ENCODE data around the gene PRMT5.
A peak's percentile ranks its signal among the peaks of the same experiment; 100 is the strongest.
"Not testable (repeated sequence)": the region's sequence is repeated elsewhere in the genome, so short reads cannot be mapped to it uniquely, and the experiment has no call there.

PRMT5 gene

DNA sequence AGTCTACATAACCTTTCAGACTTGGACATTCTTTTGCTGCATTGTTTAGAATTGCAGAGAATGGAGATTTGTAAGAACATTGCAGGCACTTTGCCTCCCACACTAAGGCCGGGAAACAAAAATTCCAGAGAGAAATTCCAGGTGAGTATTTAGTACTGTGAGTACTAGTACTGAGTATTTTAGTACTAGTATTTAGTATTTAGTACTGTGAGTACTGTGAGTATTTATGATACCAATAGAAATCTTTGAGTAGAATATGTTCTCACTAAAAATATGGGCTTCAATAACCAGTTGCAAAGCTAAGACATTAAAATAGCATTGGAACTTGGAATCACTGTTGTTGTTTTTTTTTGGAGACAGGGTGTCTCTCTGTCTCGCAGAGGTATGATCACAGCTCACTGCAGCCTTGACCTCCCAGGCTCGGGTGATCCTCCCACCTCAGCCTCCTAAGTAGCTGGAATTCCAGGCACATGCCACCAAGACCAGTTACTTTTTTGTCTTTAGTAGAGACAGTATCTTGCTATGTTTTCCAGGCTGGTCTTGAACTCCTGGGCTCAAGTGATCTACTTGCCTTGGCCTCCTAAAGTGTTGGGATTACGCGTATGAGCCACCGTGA is 33.0 kb upstream of the PRMT5 start:
- TF ChIP-seq POLR2A (IDR thresholded peaks at IDR 0.05; ENCODE audit: low read length) (no peak), GATA1 (IDR thresholded peaks at IDR 0.05; ENCODE audit: low read depth, low read length) (no peak)
- no peak for DNase-seq

DNA sequence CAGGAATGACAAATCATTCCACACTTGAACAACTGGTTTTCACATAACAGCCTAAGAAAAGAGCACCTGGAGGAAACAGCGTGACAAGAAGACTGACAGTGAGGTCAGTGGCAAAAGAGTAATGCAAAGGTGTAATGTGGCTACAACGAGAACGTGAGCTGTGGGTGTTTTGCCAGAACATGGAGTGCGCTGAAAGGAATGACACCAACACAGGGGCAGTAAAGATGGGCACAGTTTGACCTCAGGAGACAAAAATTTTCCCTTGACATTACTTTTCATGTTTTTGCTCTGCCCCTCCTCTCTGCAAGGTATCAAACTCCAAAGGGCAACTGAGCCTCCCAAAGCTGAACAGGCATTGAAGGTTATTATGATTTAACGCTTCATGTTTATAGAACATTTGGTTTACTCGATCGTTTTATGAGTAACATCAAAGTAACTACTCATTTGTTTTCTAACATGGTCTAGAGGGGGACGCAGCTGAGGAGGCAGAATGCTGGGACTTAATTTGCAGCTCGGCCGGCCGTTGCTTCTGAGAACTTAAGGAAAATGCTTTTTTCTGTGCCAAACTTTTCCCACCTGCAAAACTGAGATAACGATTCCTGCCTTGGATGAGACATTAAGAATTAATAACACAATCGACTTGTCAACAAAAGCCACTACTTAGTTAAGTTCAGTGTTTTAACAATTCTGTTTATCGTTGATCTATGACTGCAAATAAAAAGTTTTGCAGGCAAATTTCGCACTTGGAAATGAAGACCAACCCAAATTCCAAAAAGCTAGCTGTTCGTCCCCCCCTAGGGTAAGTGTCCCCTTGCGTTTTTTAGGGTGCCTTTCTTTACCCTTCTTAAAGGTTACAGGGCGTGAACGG is 26.8 kb upstream of the PRMT5 start:
- TF ChIP-seq POLR2A (IDR thresholded peaks at IDR 0.05; ENCODE audit: low read length) (no peak), GATA1 (IDR thresholded peaks at IDR 0.05; ENCODE audit: low read depth, low read length) (no peak)
- peak; percentile 66 to 67 for DNase-seq

DNA sequence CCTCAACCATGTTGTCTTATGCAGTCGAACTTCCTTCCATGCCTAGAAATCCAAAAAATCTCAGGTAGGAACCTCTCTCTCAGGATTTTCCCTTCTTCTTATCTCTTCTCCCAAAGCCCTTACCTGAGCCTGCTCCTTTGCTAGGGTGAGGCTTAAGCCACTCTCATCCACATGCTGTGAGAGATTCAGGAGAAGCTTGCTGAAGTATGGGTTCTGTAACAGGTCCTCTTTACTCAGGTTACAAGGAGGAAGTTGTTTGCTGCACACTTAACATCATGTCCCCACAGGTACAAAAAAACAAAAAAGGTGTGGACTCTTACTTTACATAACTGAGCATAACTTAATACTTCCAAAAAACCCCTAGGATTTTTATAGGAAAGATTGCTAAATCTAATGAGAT is 23.2 kb upstream of the PRMT5 start:
- TF ChIP-seq GATA1 (IDR thresholded peaks at IDR 0.05; ENCODE audit: low read depth, low read length), result no peak
- no peak for TF ChIP-seq POLR2A (IDR thresholded peaks at IDR 0.05; ENCODE audit: low read length)
- no peak for DNase-seq

DNA sequence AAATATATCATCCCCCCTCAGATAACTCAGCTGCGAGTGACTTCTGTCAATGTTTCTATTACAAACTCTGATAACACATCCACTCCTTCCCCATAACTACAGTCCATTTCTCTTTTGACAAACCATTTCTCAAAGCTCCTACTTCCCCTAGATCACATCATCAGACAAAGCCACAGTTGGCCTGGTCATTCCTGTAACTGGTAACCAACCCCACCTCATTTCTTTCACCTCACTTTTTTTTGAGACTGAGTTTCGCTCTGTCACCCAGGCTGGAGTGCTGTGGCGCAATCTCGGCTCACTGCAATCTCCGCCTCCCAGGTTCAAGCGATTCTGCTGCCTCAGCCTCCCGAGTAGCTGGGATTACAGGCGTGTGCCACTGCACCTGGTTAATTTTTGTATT is 22.6 kb upstream of the PRMT5 start:
- not testable (repeated sequence) for DNase-seq

DNA sequence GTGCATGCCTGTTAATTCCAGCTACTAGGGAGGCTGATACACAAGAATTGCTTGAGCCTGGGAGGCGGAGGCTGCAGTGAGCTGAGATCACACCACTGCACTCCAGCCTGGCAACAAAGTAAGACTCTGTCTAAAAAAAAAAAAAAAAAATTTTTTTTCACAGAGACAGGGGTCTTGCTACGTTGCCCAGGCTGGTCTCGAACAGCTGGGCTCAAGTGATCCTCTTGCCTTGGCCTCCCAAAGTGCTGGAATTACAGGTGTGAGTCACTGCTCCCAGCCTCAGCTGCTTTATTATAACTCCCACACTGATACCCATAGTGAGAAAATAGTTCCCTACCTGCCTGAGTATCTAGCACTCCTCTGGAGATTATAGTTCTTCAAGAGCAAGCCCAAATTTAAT is 16.5 kb upstream of the PRMT5 start:
- no peak for DNase-seq
- TF ChIP-seq POLR2A (IDR thresholded peaks at IDR 0.05; ENCODE audit: low read length), result no peak
- TF ChIP-seq GATA1 (IDR thresholded peaks at IDR 0.05; ENCODE audit: low read depth, low read length), result no peak

- TF ChIP-seq POLR2A (IDR thresholded peaks at IDR 0.05; ENCODE audit: low read length) (no peak), GATA1 (IDR thresholded peaks at IDR 0.05; ENCODE audit: low read depth, low read length) (no peak)
- DNase-seq, result no peak
Observed at GRCh38 chr14:22939684-22940083, 10.5 kb upstream of the PRMT5 start.

DNA sequence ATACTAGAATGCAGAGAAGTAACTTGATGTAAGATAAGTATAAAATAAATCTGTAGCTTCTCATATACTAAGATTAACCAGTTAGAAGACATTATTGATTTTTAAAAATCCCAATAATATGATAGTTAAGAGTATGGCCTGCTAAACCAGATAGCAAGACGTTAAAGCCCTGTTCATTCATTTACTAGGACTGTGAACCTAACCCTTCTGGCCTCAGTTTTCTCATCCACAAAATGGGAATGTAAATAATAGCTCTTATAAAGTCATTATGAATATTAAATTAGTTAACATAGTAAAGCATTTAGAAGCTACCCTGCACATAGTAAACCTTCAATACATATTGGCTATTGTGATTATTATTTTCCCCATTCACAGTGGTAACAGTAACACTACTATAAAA is 6.0 kb upstream of the PRMT5 start:
- DNase-seq, result no peak
- TF ChIP-seq GATA1 (IDR thresholded peaks at IDR 0.05; ENCODE audit: low read depth, low read length) (no peak), POLR2A (IDR thresholded peaks at IDR 0.05; ENCODE audit: low read length) (no peak)

DNA sequence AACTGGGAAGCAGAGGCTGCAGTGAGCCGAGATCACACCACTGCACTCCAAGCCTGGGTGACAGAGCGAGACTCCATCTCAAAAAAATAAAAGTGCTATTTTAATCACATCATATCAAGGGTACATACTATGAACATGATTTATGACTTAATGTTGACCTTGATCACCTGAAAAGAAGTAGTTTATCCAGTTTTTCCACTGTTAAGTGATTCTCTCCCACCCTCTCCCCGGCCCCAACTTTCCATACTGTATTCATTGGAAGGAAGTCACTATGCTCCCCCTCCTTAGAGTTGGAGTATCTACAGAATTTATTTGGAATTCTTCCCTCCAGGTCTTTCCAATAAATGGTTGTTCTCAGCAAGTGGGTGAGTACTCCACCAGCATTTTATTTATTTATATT is 3.0 kb upstream of the PRMT5 start:
- TF ChIP-seq POLR2A (IDR thresholded peaks at IDR 0.05; ENCODE audit: low read length) (no peak), GATA1 (IDR thresholded peaks at IDR 0.05; ENCODE audit: low read depth, low read length) (no peak)
- DNase-seq, result no peak

GRCh38 chr14:22929961-22930364 is 787 bp upstream of the PRMT5 start:
- no peak for DNase-seq
- no peak for TF ChIP-seq POLR2A (IDR thresholded peaks at IDR 0.05; ENCODE audit: low read length)

- TF ChIP-seq GATA1 (IDR thresholded peaks at IDR 0.05; ENCODE audit: low read depth, low read length), result no peak
- TF ChIP-seq POLR2A (IDR thresholded peaks at IDR 0.05; ENCODE audit: low read length), result no peak
- DNase-seq, result peak; percentile 50 to 58
Observed at GRCh38 chr14:22928237-22929103, 706 bp downstream of the PRMT5 start.

GRCh38 chr14:22926316-22926715 is 2.9 kb downstream of the PRMT5 start:
- DNase-seq, result no peak
- TF ChIP-seq POLR2A (IDR thresholded peaks at IDR 0.05; ENCODE audit: low read length), result no peak
- TF ChIP-seq GATA1 (IDR thresholded peaks at IDR 0.05; ENCODE audit: low read depth, low read length), result no peak

DNA sequence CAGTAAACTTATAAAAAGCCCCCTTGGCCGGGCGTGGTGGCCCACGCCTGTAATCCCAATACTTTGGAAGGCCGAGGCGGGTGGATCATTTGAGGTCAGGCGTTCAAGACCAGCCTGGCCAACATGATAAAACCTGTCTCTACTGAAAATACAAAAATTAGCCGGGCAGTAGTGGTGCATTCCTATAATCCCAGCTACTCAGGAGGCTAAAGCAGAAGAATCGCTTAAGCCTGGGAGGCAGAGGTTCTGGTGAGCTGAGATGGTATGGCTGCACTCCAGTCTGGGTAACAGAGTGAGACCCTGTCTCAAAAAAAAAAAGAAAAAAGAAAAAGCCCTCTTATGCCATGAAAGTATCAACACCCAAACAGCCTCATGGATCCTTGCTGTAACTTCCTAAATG is 3.7 kb downstream of the PRMT5 start:
- TF ChIP-seq POLR2A (IDR thresholded peaks at IDR 0.05; ENCODE audit: low read length) (no peak), GATA1 (IDR thresholded peaks at IDR 0.05; ENCODE audit: low read depth, low read length) (no peak)
- DNase-seq, result no peak

- TF ChIP-seq GATA1 (IDR thresholded peaks at IDR 0.05; ENCODE audit: low read depth, low read length) (no peak), POLR2A (IDR thresholded peaks at IDR 0.05; ENCODE audit: low read length) (no peak)
- DNase-seq, result no peak
Observed at GRCh38 chr14:22923746-22924145, 5.4 kb downstream of the PRMT5 start.

DNA sequence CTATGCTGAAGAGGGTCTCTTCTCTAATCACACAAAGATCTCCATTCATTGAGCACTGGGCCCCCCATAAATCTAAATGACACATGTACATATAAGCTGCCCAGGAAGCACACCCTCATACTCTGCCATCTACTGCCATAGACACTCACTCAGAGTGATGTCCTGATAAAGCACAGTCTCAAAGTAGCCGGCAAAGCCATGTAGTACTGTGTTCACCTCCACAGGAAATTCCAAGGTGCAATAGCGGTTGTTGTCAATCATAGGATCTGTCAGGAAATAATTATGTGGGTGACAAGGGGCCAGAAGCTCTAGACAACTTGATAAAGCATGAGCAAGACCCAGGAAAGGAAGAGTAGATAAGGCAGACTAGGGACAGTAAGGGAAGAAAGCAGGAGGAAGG is 6.9 kb downstream of the PRMT5 start:
- TF ChIP-seq GATA1 (IDR thresholded peaks at IDR 0.05; ENCODE audit: low read depth, low read length) (no peak), POLR2A (IDR thresholded peaks at IDR 0.05; ENCODE audit: low read length) (no peak)
- DNase-seq, result no peak

Measured in erythroblast (primary cell).